Activated naive CD8-positive, alpha-beta T cell treated with anti-CD3 and anti-CD28 coated beads for 36 hours (primary cell): ENCODE data around the gene PPP2R2C. TPM values are rescaled to one million over a fixed set of nuclear protein-coding genes. Genes with fewer than 3 reads are reported as not detected.
A peak's percentile ranks its signal among the peaks of the same experiment; 100 is the strongest.

ENCODE experiments used
- DNase-seq: peaks from one replicate; pipeline ENCODE4 v3.0.0; 2021
- H3K27ac Mint-ChIP-seq: one replicate; pipeline ENCODE4 v1.8.0; 2022; ENCODE audit warnings: mild to moderate bottlenecking, moderate library complexity, mixed read lengths
- H3K27me3 Mint-ChIP-seq: one replicate; pipeline ENCODE4 v1.8.0; 2022; ENCODE audit warnings: mild to moderate bottlenecking, mixed read lengths
- H3K36me3 Mint-ChIP-seq: one replicate; pipeline ENCODE4 v1.8.0; 2021; ENCODE audit warnings: mild to moderate bottlenecking, mixed read lengths
- H3K4me1 Mint-ChIP-seq: one replicate; pipeline ENCODE4 v1.8.0; 2021; ENCODE audit warnings: mixed read lengths
- H3K4me3 Mint-ChIP-seq: one replicate; pipeline ENCODE4 v1.8.0; 2022; ENCODE audit warnings: mild to moderate bottlenecking, moderate library complexity, mixed read lengths
- H3K9me3 Mint-ChIP-seq: one replicate; pipeline ENCODE4 v1.8.0; 2022; ENCODE audit warnings: mixed read lengths
- total RNA-seq, 2 experiments: library from RNA; stranded (reverse); gene quantifications; one replicate each; pipeline ENCODE4 v1.2.3, GENCODE V29; 2021

Gene PPP2R2C
- total RNA-seq, 2 experiments from 2014 or later: not detected

DNA sequence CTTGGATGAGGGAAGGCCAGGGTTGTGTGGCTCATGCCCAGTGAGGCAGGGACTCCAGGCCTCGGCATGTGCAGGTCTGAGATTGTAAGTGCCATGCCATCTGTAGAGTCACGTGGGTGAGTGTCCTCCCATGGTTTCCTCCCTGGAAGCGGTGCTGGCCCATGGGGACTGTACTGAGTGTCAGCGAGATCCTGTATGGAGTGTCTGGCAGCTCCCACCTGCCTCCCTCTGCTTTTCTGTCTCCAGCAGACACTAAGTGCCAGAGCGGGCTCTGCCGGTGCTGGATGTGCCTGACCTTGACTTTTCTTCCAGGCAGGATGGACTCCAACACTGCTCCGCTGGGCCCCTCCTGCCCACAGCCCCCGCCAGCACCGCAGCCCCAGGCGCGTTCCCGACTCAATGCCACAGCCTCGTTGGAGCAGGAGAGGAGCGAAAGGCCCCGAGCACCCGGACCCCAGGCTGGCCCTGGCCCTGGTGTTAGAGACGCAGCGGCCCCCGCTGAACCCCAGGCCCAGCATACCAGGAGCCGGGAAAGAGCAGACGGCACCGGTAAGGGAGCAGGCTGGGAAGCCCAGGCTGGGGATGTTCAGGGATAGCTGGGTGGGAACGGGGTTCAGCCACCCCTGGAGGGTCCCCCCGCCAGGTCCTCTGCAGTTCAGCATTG lies 195.1 kb downstream of the PPP2R2C start:
- H3K4me1 Mint-ChIP-seq: peaks cover 8% of the 10 kb centered on the region
- no peak overlapping the region for H3K27ac Mint-ChIP-seq
- no peaks in the 10 kb centered on the region for H3K36me3 Mint-ChIP-seq
- DNase-seq: no peak
- H3K4me3 Mint-ChIP-seq: no peak overlapping the region
- H3K27me3 Mint-ChIP-seq: no peaks in the 10 kb centered on the region
- no peaks in the 10 kb centered on the region for H3K9me3 Mint-ChIP-seq

DNA sequence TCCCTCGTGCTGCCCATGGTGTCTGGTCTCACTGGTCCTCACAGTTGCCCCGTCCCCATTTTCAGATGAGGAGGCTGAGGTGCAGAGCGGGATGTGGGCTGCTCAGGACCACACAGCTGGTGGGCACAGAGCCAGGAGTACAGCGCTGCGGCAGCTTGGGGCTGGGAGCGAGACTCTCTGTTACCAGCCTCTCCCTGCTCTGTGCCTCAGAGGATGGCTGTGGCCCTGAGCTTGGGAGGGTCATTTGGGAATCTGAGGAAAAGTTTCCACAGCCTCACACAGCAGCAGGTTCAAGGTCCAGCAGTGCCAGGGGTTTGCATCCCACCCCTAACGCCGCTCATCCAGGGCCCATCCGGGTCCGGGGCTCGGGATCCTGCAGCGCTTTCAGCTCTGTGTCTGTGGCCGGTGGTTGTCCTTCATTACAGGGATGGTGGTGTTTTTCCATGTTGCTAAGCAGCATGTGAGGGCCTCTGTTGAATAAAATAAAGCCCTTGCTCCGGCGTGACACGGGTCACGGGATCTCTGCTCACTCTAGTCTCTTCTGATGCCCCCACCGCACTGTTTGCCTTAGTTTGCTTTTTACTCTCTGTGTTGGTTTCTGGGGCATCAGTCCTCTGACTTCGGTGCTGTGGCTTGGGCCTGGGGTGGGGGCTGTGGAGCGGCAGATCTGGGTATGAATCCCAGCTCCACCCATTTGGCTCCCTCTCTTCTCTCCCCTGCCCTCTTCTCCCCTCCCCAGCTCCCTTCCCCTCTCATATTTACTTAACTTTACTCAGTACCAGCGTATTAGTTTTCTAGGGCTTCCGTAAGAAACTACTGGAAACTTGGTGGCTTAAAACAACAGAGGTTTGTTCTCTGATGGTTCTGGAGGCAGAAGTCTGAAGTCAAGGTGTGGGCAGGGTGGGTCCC lies 196.3 kb downstream of the PPP2R2C start:
- no peaks in the 10 kb centered on the region for H3K27me3 Mint-ChIP-seq
- no peak for DNase-seq
- no peak overlapping the region for H3K27ac Mint-ChIP-seq
- H3K9me3 Mint-ChIP-seq: no peaks in the 10 kb centered on the region
- peaks cover 10% of the 10 kb centered on the region for H3K4me1 Mint-ChIP-seq
- H3K4me3 Mint-ChIP-seq: no peak overlapping the region
- no peaks in the 10 kb centered on the region for H3K36me3 Mint-ChIP-seq

DNA sequence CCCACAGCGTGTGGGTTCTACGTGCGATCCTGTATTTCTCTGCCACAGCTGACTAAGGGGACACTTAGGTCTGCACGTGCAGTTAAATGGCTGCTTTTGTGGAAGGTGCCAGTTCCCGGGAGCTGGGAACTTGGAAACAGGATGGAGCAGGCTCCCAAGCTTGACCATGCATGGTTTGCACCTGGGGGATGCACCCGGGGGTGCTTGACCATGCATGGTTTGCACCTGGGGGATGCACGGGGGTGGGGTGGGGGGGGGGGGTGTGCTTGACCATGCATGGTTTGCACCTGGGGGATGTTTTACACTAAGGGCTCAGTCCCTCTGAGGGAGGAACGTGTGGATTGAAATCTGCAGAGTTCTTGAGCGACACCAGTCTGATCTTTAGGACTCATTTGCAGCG lies 197.1 kb downstream of the PPP2R2C start:
- no peak for DNase-seq
- H3K4me1 Mint-ChIP-seq: peaks cover 14% of the 10 kb centered on the region
- H3K27me3 Mint-ChIP-seq: no peaks in the 10 kb centered on the region
- no peaks in the 10 kb centered on the region for H3K36me3 Mint-ChIP-seq
- H3K4me3 Mint-ChIP-seq: no peak overlapping the region
- no peak overlapping the region for H3K27ac Mint-ChIP-seq
- H3K9me3 Mint-ChIP-seq: no peaks in the 10 kb centered on the region

DNA sequence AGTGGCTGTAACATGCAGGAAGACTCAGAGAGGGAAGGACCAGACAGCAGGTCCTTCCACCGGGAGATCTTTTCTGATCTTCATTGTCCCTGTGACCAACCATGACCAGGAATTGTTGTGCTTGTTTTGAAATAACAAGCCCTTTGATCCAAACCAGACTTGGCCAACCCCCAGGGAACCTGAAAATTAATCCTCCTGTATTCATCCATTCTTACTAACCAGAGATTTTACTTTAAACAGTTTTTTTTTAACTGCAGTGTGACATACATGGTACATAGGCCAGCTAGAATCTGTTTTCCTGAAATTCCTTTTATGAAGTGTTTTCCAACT lies 198.8 kb downstream of the PPP2R2C start:
- no peaks in the 10 kb centered on the region for H3K36me3 Mint-ChIP-seq
- H3K4me1 Mint-ChIP-seq: peaks cover 14% of the 10 kb centered on the region
- no peaks in the 10 kb centered on the region for H3K9me3 Mint-ChIP-seq
- no peak overlapping the region for H3K27ac Mint-ChIP-seq
- no peaks in the 10 kb centered on the region for H3K27me3 Mint-ChIP-seq
- H3K4me3 Mint-ChIP-seq: no peak overlapping the region
- no peak for DNase-seq

DNA sequence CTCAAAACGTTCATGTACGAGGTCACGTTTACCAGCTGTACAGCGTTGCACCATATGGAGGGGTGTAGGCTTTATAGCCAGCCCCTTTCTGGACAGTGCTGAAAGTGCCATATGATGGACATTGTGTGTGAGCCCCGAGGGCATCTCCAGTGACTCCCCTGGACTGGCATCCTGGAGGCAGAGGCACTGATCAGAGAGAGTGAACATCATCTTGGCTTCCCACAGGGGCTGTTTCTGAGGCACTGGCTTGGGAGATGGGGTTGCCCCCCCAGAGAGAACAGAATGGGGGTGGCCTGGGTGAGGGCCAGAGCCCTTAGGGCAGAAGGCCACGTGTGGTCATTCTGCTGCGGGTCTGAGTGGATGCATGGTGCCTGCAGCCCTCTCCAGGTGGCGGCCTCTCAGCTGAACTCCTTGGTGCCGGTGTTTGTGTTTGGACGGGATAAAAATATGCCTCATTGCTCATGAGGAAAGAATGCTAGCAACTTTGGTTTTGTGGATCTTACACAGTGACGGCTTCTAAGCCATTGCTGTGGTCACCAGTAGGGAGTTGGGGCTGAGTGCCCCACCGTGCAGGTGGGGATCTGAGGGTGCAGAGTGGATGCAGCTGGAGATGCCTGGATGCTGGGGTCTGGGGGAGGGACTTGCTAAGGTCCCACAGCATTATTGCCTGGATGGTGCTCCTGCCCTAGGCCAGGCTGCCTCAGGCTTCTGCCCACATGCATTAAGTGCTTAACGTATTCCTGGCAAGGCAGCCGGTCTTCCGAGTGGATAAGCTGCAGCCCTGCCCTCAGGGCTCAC lies 199.4 kb downstream of the PPP2R2C start:
- Mint-ChIP-seq H3K27ac (no peak overlapping the region), H3K4me3 (no peak overlapping the region), H3K36me3 (no peaks in the 10 kb centered on the region), H3K4me1 (peaks cover 12% of the 10 kb centered on the region), H3K9me3 (no peaks in the 10 kb centered on the region), H3K27me3 (peaks cover 2% of the 10 kb centered on the region)
- no peak for DNase-seq

DNA sequence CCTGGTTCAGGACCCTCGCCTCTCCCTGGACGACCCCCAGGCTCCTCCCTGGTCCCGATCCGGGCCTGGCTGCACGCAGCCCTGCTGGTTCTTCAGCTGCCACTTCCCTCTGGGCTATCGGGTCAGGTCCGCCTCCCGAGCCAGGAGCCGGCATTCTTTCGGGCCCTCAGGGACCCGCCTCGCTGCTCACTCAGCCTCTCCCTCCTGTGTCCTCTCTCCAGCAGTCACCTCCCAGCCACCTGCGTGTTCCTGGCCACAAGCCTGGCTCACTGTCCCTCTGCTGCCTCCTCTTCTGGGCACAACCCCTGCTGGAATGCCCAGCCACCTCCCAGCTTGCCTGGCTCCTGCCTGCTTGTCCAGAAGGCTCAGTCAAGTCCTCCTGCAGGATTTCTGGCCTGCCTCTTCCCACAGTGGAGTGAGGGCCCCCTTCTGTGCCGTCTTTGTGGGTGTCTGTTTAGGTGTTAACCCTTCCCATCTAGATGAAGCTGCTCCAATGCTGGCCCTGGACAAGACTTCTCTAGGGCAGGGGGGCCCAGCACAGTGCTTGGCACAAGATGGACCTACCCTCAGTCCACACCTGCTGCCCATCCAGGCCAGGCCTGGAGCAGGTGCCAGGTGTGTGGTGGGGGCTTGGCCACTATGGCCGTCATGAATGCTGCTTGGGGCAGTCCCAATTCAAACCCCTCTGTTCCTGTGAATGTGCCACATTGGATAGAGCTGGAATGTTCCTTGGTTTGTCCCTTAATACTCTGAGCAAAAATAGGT lies 200.5 kb downstream of the PPP2R2C start:
- DNase-seq: no peak
- H3K36me3 Mint-ChIP-seq: no peaks in the 10 kb centered on the region
- H3K27ac Mint-ChIP-seq: no peak overlapping the region
- peaks cover 5% of the 10 kb centered on the region for H3K27me3 Mint-ChIP-seq
- peaks cover 12% of the 10 kb centered on the region for H3K4me1 Mint-ChIP-seq
- no peaks in the 10 kb centered on the region for H3K9me3 Mint-ChIP-seq
- H3K4me3 Mint-ChIP-seq: no peak overlapping the region

DNA sequence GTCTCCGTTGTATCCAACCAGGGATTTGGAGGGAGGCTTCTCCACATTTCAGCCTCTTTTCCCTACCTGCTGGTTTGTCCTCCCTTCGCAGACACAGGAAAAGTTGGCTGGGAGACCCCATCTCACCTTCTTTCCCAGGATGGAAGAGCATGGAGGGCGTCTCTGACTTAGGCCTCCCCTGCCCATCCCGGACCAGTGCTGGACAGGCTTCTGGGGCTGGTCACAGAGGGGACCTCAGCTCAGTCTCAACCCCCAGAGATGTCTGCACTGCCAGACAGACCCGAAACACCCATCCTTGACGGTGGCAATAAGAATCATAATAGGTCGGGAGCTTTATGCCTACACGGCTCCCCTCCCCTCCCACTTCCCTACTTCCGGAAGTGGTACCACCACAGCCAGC lies 201.2 kb downstream of the PPP2R2C start:
- H3K9me3 Mint-ChIP-seq: no peaks in the 10 kb centered on the region
- H3K4me3 Mint-ChIP-seq: peak overlapping the region; percentile 81
- no peak for DNase-seq
- peaks cover 12% of the 10 kb centered on the region for H3K4me1 Mint-ChIP-seq
- H3K27ac Mint-ChIP-seq: no peak overlapping the region
- H3K36me3 Mint-ChIP-seq: no peaks in the 10 kb centered on the region
- peaks cover 5% of the 10 kb centered on the region for H3K27me3 Mint-ChIP-seq

DNA sequence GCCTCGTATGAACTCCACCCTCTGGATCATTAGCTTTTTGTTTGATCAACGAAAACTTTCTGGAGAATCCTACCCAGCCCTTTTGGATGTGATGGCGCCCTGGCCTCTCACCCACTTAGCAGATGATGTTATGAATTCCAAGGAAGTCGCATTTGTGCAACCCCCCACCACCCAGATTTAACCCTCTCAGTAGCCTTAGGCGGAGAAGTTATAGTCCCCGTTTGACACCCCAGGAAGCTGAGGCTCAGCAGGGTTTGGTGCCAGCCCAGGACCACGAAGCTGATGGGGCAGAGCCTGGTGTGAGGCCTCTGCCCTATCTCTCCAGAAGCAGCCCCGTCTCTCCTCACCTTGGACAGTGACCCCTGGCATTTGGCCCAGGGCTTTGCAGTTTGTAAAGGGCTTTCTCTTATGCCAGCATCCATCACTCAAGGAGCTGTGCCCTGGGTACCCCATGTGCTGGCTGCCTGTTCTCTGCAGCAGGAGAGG lies 201.7 kb downstream of the PPP2R2C start:
- no peaks in the 10 kb centered on the region for H3K9me3 Mint-ChIP-seq
- H3K27ac Mint-ChIP-seq: no peak overlapping the region
- no peaks in the 10 kb centered on the region for H3K36me3 Mint-ChIP-seq
- H3K27me3 Mint-ChIP-seq: peaks cover 5% of the 10 kb centered on the region
- peaks cover 12% of the 10 kb centered on the region for H3K4me1 Mint-ChIP-seq
- DNase-seq: no peak
- H3K4me3 Mint-ChIP-seq: peak overlapping the region; percentile 81

Other genes starting within 250 kb of the PPP2R2C start
- gene WFS1, start 202.8 kb downstream of the PPP2R2C start, total RNA-seq: 1 to 10 TPM; 2.1 to 2.2 TPM
- 10 to 100 TPM; 10.6 to 10.9 TPM for gene MAN2B2, start 102.6 kb upstream of the PPP2R2C start, total RNA-seq
- gene MRFAP1, start 168.1 kb upstream of the PPP2R2C start, total RNA-seq: 100 to 1,000 TPM; 107 to 109 TPM
- 1 to 10 TPM in 1 of 2 experiments, under 1 TPM in 1; 0.37 to 2.5 TPM for gene S100P, start 221.3 kb upstream of the PPP2R2C start, total RNA-seq
- 10 to 100 TPM; 41.4 to 42.5 TPM for gene MRFAP1L1, start 237.3 kb upstream of the PPP2R2C start, total RNA-seq
- gene BLOC1S4, start 243.6 kb upstream of the PPP2R2C start, total RNA-seq: 10 to 100 TPM; 19.4 to 21.0 TPM